HG03354 (cell line): ENCODE data around the gene ZNF385C.

Experiments
- ATAC-seq: cut with Tn5 transposase; IDR thresholded peaks from one replicate; pipeline ENCODE4 v1.9.1; 2021; ENCODE audit warnings: mild to moderate bottlenecking; ENCODE audit not compliant: unreplicated experiment, poor library complexity, severe bottlenecking

The ZNF385C gene

DNA sequence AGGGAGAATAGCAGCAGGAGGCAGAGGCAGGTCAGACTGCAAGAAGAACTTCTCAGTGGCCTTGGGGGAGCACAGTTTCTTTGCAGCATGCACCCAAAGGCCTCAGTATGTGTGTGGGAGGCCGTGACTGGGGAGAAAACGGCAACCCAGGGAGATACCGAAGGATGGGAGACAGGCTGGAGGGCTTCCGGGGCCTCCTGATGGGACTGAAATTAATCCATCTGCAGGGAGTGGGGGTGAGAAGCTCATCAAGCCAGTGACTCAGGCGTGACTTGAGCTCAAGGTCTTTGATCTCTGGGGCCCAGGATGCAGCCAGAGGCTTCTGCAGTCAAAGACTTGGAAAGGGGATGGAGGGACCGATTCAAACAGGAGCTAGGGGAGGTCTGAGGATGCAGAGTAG lies 42.8 kb downstream of the ZNF385C start:
- no peak for ATAC-seq

DNA sequence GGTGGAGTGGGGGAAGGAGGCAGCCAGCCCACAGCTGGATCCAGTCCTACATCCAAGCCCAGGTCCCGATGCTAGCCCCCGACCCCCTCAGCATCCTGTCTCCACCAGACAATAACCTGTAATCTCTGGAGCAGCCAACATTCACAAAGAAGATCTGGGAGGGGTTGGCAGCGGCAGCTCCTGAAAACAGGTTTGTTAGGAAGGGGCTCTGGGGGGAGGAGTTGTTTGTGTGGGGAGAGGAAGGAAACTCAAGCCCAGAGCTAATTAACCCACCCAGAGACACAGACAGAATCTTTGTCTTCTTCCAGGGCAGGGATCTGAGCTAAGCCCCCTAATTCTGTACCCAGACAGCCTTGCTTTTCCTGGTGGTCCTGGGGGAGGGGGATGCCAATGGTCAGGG lies 43.2 kb downstream of the ZNF385C start:
- no peak for ATAC-seq

DNA sequence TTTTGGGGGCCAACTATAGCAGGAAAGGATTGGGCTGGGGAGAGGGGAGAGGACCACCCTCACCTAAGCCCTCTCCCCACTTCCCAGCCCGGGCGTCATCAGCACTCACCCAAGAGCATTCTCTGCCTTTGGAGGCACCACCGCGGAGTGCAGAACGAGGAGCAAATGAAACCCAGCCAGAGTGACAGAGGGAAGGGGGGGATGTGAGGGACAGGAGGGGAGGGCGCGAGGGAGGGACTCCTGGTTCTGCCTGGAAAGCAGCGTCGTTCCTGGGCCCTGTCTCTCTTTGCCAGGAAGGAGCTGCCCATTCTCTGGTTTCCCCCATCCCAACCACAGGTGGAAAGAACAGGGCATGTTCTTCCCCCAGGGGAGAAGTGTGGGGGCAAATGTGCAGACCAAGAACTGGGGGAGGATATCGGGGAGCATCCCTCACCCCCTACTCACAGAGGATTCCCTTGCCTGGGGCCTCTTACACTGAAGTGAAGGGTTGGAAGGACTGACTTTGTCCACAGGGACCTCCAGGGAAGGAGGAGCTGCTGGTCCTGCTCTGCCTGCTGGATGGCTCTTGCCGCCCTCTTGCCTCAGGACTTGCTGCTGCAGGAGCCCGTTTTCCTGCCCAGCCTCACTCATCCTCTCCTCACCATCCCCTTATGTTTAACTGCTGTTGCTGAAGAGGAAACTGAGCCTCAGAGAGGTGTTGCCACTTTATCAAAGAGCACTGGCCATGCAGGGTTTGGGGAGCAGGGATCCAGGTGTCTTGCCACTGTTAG lies 44.4 kb downstream of the ZNF385C start:
- ATAC-seq = no peak

DNA sequence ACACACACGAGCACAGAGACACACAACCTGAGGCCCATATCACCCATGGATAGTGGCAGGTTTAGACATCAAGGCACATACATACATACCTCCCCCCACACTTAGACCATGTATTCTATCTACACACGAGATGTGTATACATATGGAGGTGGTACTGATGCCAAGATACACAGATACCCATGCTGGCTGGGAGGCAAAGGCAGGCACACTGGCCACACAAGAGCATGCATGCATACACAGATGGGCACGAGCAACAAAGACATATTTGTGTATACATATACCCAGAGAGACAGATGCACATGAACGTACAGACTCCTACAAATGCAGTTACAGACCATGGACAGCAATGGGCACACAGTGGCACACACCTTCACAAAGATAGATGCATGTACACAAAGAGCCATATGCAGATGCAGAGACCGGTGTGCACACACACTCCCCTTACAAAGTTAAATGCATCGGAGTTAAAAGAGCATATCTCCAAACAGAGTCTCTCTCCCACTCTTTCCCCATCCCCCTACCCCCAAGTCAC lies 45.9 kb downstream of the ZNF385C start:
- no peak for ATAC-seq

DNA sequence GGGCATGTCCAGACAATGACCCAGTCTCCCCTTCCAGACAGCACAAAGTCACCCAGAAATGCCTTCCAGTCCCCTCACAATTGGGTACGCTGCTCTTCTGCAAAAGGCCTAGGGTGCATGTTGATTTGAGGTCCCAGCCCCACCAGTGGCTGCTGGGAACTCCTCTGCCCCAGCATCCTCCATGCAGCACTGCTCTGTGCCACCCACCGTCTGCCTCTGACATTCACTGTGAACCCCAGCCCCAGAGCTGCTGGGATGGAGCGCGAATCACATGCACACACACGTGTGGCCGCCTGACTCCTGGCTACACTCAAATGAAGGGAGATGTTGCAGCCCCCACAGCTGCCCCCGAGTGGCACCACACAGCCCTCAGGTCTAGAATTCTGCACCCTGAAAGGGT lies 46.6 kb downstream of the ZNF385C start:
- no peak for ATAC-seq

DNA sequence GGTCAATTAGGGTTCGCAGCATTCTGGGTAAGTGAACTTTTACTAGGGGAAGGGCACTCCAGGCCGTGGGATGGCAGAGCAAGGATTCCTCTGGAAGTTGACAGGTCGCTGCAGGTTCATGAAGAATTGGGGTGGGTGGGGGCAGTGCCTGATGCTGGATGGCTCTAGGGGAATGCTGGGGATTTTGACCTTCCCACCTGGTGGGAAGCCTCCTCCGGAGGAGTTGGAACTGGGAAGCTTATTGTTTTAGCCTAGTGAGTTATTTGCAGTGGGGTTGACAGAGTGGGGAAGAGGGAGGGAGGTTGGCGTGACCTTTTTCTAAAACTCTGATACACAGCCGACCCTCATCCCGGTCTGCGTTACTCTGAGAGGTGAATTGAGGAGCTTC lies 47.3 kb downstream of the ZNF385C start:
- ATAC-seq = no peak

DNA sequence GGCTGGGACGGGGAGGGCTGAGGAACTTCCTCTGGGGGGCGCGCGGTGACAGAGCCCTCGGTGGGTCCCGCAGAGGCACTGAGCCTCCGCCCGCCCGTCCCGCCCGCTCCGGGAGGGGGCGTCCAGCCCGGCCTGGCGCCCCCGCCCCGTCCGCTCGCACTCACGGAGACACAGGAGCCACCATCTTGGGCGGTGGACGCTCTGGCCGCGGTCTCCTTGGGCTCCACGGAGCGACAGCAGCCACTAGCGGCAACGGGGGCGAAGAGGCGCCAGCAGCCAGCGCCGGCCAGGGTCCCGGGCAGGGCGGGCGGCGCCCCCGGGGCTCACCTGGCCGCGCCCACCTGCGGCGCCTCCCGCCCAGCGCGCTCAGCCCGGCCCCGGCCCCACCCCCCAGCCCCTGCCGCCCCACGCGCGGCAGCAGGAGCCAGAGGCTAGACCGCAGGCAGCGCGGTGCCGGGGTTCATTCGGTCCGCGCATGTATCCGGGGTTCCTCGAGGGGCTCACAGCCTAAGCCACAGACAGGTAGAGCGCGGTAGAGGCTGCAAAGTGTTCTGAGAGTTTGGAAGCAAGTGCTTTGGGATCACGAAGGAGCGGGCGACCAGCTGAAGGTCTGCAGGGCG lies 47.8 kb downstream of the ZNF385C start, which contains the start of gene C17orf113:
Gene C17orf113 (minus strand): TSS at position 209 of the 620 bp plus-strand sequence. CDS start 7,225 bp downstream, outside the sequence.
- no peak for ATAC-seq

DNA sequence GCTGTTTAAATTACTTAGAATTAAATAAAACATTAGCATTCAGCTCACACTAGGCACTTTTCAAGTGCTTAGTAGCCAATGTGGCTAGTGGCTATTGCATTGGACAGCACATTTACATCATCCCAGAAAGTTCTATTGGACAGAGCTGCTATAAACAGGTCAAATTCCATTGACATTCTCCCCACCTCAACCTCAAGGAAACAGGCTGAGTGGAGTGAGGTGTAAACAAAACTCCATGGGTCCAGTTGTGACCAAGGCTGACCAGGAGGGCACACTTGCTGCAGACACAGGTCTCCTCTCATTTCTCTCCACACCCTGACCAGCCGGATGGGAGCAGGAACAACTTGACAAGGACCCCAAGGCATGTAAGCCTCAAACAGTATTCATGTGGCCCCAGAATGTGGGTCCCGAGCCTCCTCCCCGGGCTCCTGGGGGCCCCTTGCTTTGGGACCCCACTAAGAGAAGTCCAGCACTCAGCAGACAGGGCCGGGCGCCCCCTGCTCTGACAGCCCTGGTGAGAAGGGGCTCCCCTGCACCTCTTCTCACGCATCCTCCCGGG lies 48.4 kb downstream of the ZNF385C start:
- no peak for ATAC-seq

DNA sequence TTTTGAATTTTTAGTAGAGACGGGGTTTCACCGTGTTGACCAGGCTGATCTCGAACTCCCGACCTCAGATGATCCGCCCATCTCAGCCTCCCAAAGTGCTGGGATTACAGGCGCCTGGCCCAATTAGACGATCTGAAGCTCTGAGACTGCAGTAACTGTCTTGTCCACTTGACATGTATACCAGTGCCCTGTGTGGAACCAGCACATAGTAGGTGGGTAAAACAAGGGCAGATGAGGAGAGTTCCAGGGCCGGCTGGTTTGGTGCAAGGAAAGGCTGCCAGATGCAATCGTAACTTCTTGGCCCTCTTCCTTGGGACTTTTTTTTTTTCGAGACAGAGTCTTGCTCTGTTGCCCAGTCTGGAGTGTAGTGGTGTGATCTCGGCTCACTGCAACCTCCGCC lies 50.9 kb downstream of the ZNF385C start:
- no peak for ATAC-seq

DNA sequence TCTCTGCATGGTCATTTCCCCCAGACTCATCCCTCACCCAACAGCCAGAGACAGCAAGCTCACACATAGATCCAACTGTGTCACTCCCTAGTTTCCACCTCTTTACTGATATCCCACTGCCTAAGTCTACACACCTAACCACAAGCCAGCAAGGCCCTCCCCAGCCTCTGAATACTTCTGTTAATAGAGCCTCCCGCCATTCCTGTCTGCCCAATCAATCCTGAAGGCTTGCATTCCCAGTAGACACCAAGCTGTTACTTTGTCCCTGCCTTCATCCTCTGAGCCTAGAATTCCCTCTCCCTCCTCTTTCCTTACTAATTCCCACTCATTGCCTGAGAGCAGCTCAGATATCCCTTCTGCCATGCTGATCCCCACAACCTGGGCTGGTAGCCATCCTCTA lies 52.6 kb downstream of the ZNF385C start:
- ATAC-seq = no peak

DNA sequence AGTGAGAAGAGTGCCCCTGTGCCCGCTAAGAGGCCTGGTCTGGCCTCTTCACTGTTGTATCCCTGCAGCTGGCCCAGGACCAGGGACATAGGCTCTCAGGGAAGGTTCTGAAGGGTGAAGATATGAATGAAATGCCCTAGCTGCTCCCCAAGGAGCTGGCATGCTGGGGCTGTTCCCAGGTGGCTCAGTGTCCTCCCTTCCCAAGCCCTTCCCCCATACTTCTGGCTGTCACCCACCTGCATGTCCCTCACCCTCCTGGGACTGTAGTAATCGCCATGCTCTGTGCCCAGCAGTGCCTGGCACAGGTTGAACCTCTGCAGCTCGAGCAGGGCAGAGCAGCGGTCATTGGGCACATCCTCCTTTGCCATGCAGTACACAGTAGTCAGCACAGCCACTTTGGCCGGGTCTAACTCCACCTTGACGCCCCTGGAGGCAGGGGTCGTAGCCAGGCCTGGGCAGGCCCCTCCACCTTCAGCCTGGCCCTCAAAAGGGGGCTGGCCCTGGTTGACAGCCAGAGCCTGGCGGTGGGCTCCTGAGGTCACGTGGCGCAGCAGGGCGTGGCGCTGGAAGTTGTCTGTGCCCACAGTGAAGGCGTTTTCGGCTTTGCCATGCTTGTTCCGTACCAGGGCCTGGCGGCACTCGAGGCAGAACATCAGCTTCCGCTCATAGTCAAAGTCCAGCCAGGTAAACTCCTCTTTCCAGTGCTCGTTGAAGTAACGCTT lies 55.5 kb downstream of the ZNF385C start:
- no peak for ATAC-seq

DNA sequence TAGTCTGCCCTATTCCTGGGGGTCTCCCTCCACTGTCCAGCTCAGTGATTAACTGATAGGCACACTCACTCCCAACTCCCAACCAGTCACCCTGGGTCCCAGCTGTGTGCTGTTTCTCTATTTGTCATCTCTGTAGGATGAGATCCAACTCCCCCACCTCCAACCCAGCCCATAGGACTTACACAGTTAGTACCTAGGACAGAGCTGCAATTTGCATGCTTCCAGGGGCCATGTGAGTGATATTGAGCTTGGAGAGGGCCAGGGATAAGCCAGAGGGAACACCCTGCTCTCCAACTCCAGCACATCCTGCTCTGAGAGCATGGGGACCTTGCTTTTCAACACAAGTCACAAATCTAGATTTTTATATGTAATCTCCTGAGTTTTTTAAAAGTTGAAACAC lies 56.7 kb downstream of the ZNF385C start:
- ATAC-seq = no peak

DNA sequence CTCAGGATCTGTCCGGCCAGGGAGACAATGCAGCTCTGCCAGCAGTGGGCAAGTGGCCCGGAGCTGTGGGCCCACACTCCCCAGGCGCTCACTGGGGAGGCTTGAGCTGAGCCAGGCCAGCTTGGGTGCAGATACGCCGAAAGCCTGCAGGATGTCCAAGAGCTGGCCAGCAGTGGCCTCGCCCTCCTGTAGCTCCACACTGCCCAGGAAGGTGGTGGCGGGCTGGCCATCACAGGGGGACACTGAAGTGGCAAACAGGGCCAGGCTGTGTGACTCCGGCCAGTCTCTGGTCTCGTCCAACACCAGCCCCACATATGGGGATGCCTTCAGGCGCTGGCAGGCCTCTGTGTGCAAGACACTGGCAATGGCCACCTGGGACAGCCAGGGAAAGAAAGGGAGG lies 57.5 kb downstream of the ZNF385C start:
- no peak for ATAC-seq

DNA sequence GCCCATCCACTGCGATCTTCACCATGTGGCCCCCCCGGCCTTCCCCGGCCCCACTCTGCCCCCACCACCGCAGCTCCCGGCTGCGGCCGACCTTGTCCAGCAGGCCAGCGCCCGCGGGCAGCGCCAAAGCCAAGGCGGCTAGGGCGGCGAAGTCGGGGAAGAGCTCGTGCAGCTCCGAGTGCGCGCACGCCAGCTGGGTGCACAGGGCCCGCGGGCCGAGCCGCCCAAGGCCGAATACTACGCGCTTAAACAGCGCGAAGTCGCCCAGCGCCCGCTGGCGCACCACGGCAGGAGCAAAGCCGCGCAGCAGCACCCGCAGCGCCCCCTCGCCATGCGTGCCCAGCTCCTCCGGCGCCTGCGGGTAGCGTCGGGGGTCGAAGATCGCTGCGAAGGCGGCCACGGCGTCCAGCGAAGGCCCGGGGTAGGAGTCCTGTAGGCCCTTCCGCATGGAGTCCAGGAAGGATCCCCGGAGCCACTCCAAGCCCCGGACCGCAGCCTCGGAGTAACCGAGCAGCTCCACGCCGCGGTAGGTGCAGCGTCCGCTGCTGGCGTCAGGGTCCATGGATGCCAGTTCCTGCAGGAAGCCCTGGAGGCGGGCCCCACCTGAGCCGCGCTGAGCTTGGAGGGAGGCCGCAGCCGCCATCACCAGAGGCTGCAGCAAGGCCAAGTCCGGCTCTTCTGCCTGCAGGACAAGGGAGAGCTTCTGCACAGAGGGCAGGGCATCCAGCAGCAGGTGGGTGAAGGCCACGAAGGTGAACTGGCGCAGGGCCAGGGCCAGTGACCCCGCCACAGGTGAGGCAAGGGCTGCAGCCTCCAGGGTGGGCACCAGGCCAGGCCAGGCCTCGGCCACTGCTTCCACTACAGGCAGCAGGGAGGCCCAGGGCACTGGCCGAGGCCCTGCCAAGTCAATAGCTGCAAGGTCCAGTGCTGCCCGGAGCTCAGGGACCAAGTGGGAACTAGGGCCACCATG lies 58.2 kb downstream of the ZNF385C start:
- ATAC-seq = no peak

DNA sequence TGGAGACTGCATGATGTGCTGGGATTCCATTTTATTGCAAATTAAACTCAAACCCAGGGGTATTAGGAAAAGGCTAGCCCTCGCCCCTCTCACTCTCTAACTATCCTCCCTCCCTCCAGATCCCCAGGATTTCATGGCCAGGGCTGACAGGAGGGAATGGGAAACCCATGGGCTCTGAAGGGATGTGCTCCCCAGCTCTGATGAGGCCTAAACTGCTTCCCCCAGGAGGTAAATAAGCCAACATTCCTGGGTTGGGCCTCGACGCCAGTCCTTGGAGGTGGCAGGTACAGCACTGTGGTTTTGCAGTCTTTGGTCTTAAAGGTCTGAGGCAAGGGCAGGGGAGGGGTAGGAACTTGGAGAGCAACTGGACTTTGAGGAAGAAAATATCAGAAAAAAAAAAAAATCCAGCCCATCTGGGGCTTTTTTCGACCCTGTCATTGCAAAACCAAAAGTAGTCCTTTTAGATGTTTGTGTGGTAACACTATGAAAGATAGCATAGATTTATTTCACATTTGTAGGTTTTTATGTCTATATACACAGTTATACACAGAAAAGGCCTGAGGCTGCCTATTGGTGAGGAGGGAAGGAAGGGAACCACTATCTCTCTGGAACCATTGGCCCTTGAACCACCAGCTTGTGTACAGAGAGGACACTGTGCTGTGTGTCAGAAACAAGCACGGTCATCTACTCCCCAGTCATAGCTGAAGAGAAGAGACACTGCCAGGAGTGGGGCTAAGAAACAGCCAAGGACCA lies 59.9 kb downstream of the ZNF385C start:
- ATAC-seq = no peak

DNA sequence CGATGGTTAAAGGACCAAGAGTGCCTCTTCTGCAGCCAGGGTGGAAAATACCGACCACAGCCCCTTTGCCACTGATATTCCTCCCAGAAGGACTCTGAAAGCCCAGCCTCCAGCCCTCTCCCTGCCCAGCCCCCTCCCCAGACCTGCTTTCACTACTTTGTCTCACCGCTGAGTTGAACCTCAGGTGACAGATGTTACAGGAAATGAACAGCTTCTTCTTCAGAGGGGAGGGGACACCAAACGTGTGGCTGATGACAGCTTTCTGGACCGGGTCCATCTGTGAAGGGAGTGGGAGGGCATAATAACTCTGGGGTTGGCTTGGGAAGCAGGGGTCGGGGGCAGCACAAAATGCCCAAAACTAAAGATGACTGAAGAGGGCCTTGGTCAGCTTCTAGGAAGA lies 64.2 kb downstream of the ZNF385C start:
- ATAC-seq = no peak

DNA sequence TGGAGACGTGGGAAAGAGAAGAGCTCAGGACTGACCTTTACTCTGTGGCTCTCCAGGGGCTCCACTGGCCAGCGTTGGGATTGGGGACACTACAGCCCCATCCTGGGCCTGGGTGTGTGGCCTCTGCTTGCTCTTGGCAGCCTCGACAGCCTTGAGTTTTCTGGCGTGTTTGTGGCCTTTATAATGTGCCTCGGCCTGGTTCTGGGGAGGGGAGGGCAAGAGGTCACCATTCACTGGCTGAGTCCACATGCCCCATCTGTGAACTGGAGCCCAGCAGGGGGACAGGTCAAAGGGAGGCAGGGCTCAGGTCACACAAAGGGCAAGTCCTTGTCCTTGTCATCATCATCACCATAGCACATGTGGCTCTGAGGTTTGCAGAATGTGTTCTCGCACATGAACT lies 66.7 kb downstream of the ZNF385C start:
- ATAC-seq = no peak

DNA sequence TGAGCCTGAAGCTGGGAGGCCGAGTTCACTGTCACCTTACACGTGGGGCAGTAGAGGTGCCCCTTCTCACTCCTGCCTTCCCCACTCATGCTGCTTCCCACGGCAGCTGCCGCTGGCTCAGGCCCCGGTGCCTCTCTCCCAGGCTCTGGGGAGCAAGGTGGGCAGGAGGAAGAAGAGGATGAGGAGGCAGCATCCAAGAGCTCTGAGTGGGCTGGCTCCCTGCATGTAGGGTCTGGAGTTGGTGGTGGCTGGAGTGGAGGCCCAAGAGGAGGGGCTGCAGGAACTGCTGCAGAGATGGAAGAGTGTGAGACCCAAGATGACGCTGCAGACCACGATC lies 69.5 kb downstream of the ZNF385C start:
- no peak for ATAC-seq
